ENCODE results near the gene TUBD1. TPM values are rescaled to one million over a fixed set of nuclear protein-coding genes. Genes with fewer than 3 reads are reported as not detected.

Gene TUBD1
- total and polyA plus RNA-seq, 2 donors (not counting 1 experiment from before 2014, with no cell fraction given) = 5.7 to 20.0 TPM

GRCh38 chr17:59869941-59870218, 22.9 kb downstream of the TUBD1 start:
- H3K9ac ChIP-seq (ENCODE audit: low read length) = no peak overlapping the region
- Mint-ChIP-seq H3K9me3 (ENCODE audit: insufficient read depth) (no peaks in the 10 kb centered on the region), H3K27me3 (no peaks in the 10 kb centered on the region), H3K4me1 (no peaks in the 10 kb centered on the region), H3K27ac (no peak overlapping the region), H3K4me3 (no peak overlapping the region)
- no peaks in the 10 kb centered on the region for H3K9me3 ChIP-seq (ENCODE audit: control extremely low read depth in 1 of 3, control insufficient read depth in 2 of 3, insufficient read depth in 1 of 3, low read length in 2 of 3)
- H3K27ac ChIP-seq (ENCODE audit: low read length in 2 of 2) = no peak overlapping the region
- no peaks in the 10 kb centered on the region for H3K79me2 ChIP-seq (ENCODE audit: control insufficient read depth, insufficient read depth, low read length)
- TF ChIP-seq EZH2 (IDR thresholded peaks at IDR 0.05; ENCODE audit: borderline replicate concordance, insufficient read depth, low read depth, low read length, poor library complexity, severe bottlenecking) = no peak
- no peak for TF ChIP-seq CTCF (IDR thresholded peaks at IDR 0.05)
- CTCF ChIA-PET = no interaction called here
- POLR2A ChIA-PET = no interaction called here
- WGBS (ENCODE audit: insufficient coverage) = no CpG with 5 or more reads among the region's 1 CpG
- no peak overlapping the region for H3K4me3 ChIP-seq (ENCODE audit: control extremely low read depth in 1 of 5, extremely low read depth in 1 of 5, insufficient read depth in 1 of 5, low read depth in 2 of 5, low read length in 4 of 5)
- H2AFZ ChIP-seq (ENCODE audit: insufficient read depth, low read depth, low read length, poor library complexity, severe bottlenecking) = no peak overlapping the region
- no peaks in the 10 kb centered on the region for H3K27me3 ChIP-seq (replicated peaks in 1 of 4; ENCODE audit: control extremely low read depth in 1 of 4, control insufficient read depth in 3 of 4, insufficient read depth in 4 of 4, low read length in 3 of 4)
- ATAC-seq (ENCODE audit: low read depth) = no peak
- H3K4me1 ChIP-seq (ENCODE audit: control insufficient read depth in 2 of 2, insufficient read depth in 2 of 2, low read length in 2 of 2) = no peaks in the 10 kb centered on the region
- no peaks in the 10 kb centered on the region for H4K20me1 ChIP-seq (ENCODE audit: control insufficient read depth, insufficient read depth, low read length, poor library complexity, severe bottlenecking)
- peaks cover 0 to 29% of the 10 kb centered on the region in 2 experiments for H3K36me3 ChIP-seq (replicated peaks in 1 of 2; ENCODE audit: control extremely low read depth in 1 of 2, control insufficient read depth in 1 of 2, extremely low read depth in 1 of 2, insufficient read depth in 2 of 2, low read length in 1 of 2)
- DNase-seq = no peak
- no peak overlapping the region for H3K4me2 ChIP-seq (replicated peaks; ENCODE audit: low read depth, low read length, poor library complexity, severe bottlenecking)
- intact Hi-C loops (cut with micrococcal nuclease) = no loop called here

GRCh38 chr17:59863616-59864015, 29.1 kb downstream of the TUBD1 start:
- POLR2A ChIA-PET = no interaction called here
- DNase-seq = no peak
- peaks cover 4 to 42% of the 10 kb centered on the region in 2 experiments for H3K36me3 ChIP-seq (replicated peaks in 1 of 2; ENCODE audit: control extremely low read depth in 1 of 2, control insufficient read depth in 1 of 2, extremely low read depth in 1 of 2, insufficient read depth in 2 of 2, low read length in 1 of 2)
- H2AFZ ChIP-seq (ENCODE audit: insufficient read depth, low read depth, low read length, poor library complexity, severe bottlenecking) = no peak overlapping the region
- CTCF ChIA-PET = interaction anchor here (0.7 to 2.0 kb wide), 2 partner anchors 51 to 103 kb away, joined by 3 to 5 read pairs; no protein-coding TSS in a partner anchor
- H3K4me1 Mint-ChIP-seq = no peaks in the 10 kb centered on the region
- intact Hi-C loops (cut with micrococcal nuclease) = no loop called here
- H3K27ac Mint-ChIP-seq = no peak overlapping the region
- H3K9me3 ChIP-seq (ENCODE audit: control extremely low read depth in 1 of 3, control insufficient read depth in 2 of 3, insufficient read depth in 1 of 3, low read length in 2 of 3) = no peaks in the 10 kb centered on the region
- H3K4me2 ChIP-seq (replicated peaks; ENCODE audit: low read depth, low read length, poor library complexity, severe bottlenecking) = no peak overlapping the region
- no peaks in the 10 kb centered on the region for H3K79me2 ChIP-seq (ENCODE audit: control insufficient read depth, insufficient read depth, low read length)
- H3K4me1 ChIP-seq (ENCODE audit: control insufficient read depth in 2 of 2, insufficient read depth in 2 of 2, low read length in 2 of 2) = no peaks in the 10 kb centered on the region
- no peak overlapping the region for H3K27ac ChIP-seq (ENCODE audit: low read length in 2 of 2)
- no peak for TF ChIP-seq EZH2 (IDR thresholded peaks at IDR 0.05; ENCODE audit: borderline replicate concordance, insufficient read depth, low read depth, low read length, poor library complexity, severe bottlenecking)
- TF ChIP-seq CTCF (IDR thresholded peaks at IDR 0.05) = no peak
- H3K4me3 ChIP-seq (ENCODE audit: control extremely low read depth in 1 of 5, extremely low read depth in 1 of 5, insufficient read depth in 1 of 5, low read depth in 2 of 5, low read length in 4 of 5) = no peak overlapping the region
- ATAC-seq (ENCODE audit: low read depth) = no peak
- no peaks in the 10 kb centered on the region for H4K20me1 ChIP-seq (ENCODE audit: control insufficient read depth, insufficient read depth, low read length, poor library complexity, severe bottlenecking)
- no peak overlapping the region for H3K4me3 Mint-ChIP-seq
- H3K27me3 ChIP-seq (replicated peaks in 1 of 4; ENCODE audit: control extremely low read depth in 1 of 4, control insufficient read depth in 3 of 4, insufficient read depth in 4 of 4, low read length in 3 of 4) = no peaks in the 10 kb centered on the region
- H3K27me3 Mint-ChIP-seq = no peaks in the 10 kb centered on the region
- no peak overlapping the region for H3K9ac ChIP-seq (ENCODE audit: low read length)
- 80% methylated on average over 1 of the region's 3 CpGs for WGBS (ENCODE audit: insufficient coverage)
- H3K9me3 Mint-ChIP-seq (ENCODE audit: insufficient read depth) = no peaks in the 10 kb centered on the region
